ENCODE data around the gene HTR1B. TPM values are rescaled to one million over a fixed set of nuclear protein-coding genes. Genes with fewer than 3 reads are reported as not detected.

The HTR1B gene
- total and polyA plus RNA-seq, 2 donors (not counting 3 experiments of a cell fraction or from before 2014, with no cell fraction given) = 57.5 to 68.7 TPM

DNA sequence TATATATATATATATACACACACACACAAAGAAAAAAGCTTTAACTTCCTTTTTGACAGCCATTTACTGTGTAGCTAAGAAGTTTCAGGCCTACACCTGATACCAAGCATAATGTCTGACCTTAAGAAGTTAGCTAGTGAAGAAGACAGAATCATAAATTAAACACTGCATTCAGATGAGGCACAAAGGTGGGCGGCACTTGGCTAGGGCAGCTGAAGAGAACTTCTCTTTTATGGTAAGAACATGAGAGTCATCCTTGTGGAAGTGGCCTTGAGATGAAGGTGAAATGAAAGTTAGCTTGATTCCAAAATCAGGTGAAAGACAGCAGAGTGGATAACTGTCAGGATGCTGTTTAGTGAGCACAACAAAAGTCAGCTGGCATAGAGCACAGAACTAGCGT is 46.5 kb downstream of the HTR1B start:
- H3K27me3 ChIP-seq (ENCODE audit: control insufficient read depth in 2 of 2, insufficient read depth in 2 of 2, low read length in 2 of 2) = no peaks in the 10 kb centered on the region
- FAIRE-seq (no peak), DNase-seq (ENCODE audit: low read depth, low spot score) (no peak)
- H3K4me2 ChIP-seq (ENCODE audit: insufficient read depth, low read length) = no peak overlapping the region
- no peaks in the 10 kb centered on the region for H4K20me1 ChIP-seq (replicated peaks; ENCODE audit: control insufficient read depth, extremely low read depth, insufficient read depth, low read length)
- intact Hi-C loops (cut with micrococcal nuclease) (no loop called here), dilution Hi-C loops (cut with MboI; ENCODE audit: extremely low pct_ligation_motif_present, low sequenced_read_pairs) (no loop called here)
- no peaks in the 10 kb centered on the region for H3K36me3 ChIP-seq (ENCODE audit: control insufficient read depth in 2 of 2, extremely low read depth in 1 of 2, insufficient read depth in 2 of 2, low read length in 2 of 2)
- TF ChIP-seq GATA2 (IDR thresholded peaks at IDR 0.05; ENCODE audit: insufficient read depth, insufficient read length, low read depth, low read length) (no peak), POLR2A (IDR thresholded peaks at IDR 0.05; ENCODE audit: low read depth, low read length) (no peak), EZH2 (IDR thresholded peaks at IDR 0.05; ENCODE audit: borderline replicate concordance, low read depth, low read length, severe bottlenecking) (no peak), MYC (IDR thresholded peaks at IDR 0.05; ENCODE audit: low read depth, low read length) (no peak), POLR2AphosphoS5 (IDR thresholded peaks at IDR 0.05; ENCODE audit: insufficient read depth, low read depth, low read length) (no peak), JUN (IDR thresholded peaks at IDR 0.05; ENCODE audit: borderline replicate concordance, insufficient read depth, insufficient read length, low read depth) (no peak), FOS (IDR thresholded peaks at IDR 0.05; ENCODE audit: borderline replicate concordance, insufficient read depth, low read length) (no peak)
- TF ChIP-seq, protein P1, sequence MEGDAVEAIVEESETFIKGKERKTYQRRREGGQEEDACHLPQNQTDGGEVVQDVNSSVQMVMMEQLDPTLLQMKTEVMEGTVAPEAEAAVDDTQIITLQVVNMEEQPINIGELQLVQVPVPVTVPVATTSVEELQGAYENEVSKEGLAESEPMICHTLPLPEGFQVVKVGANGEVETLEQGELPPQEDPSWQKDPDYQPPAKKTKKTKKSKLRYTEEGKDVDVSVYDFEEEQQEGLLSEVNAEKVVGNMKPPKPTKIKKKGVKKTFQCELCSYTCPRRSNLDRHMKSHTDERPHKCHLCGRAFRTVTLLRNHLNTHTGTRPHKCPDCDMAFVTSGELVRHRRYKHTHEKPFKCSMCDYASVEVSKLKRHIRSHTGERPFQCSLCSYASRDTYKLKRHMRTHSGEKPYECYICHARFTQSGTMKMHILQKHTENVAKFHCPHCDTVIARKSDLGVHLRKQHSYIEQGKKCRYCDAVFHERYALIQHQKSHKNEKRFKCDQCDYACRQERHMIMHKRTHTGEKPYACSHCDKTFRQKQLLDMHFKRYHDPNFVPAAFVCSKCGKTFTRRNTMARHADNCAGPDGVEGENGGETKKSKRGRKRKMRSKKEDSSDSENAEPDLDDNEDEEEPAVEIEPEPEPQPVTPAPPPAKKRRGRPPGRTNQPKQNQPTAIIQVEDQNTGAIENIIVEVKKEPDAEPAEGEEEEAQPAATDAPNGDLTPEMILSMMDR (IDR thresholded peaks at IDR 0.05; ENCODE audit: extremely low read depth in 1 of 2, insufficient read depth in 1 of 2, low read depth in 1 of 2, low read length in 2 of 2) = no peak
- TF ChIP-seq, protein P2, sequence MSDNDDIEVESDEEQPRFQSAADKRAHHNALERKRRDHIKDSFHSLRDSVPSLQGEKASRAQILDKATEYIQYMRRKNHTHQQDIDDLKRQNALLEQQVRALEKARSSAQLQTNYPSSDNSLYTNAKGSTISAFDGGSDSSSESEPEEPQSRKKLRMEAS (IDR thresholded peaks at IDR 0.05; ENCODE audit: insufficient read depth, insufficient read length) = no peak
- no peak overlapping the region for H2AFZ ChIP-seq (ENCODE audit: low read depth, low read length)
- no peaks in the 10 kb centered on the region for H3K9me3 ChIP-seq (replicated peaks; ENCODE audit: control insufficient read depth, insufficient read depth, low read length)
- H3K4me1 ChIP-seq (ENCODE audit: control insufficient read depth, extremely low read depth, insufficient read depth, low read length) = no peaks in the 10 kb centered on the region
- H3K79me2 ChIP-seq (ENCODE audit: control insufficient read depth, insufficient read depth, low read length) = no peaks in the 10 kb centered on the region
- H3K9ac ChIP-seq (replicated peaks; ENCODE audit: extremely low read depth, insufficient read depth, low read length) = no peak overlapping the region
- BruUV-seq (replicated peaks) = no TSS peak
- POLR2A ChIA-PET = no interaction called here
- CTCF ChIA-PET = interaction anchor here (1.2 kb wide), 1 partner anchor 11 kb away, joined by 3 read pairs; no protein-coding TSS in a partner anchor
- H3K4me3 ChIP-seq (replicated peaks in 1 of 3; ENCODE audit: insufficient read depth in 1 of 3, low read depth in 1 of 3, low read length in 3 of 3) = no peak overlapping the region
- H3K27ac ChIP-seq (ENCODE audit: insufficient read depth, low read depth, low read length) = no peak overlapping the region
- no peaks in the 10 kb centered on the region for H3K9me1 ChIP-seq (replicated peaks; ENCODE audit: control insufficient read depth, extremely low read depth, insufficient read depth, low read length)
